HepG2 (cell line): Measurements from ENCODE around the gene NAB2. TPM values are rescaled to one million over a fixed set of nuclear protein-coding genes. Genes with fewer than 3 reads are reported as not detected.
A peak's percentile ranks its signal among the peaks of the same experiment; 100 is the strongest.

Experiments
- BHLHE40 ChIP-seq: IDR thresholded peaks from 2 replicates; pipeline ENCODE4 v1.6.1; 2011; ENCODE audit warnings: low read length, improper control_type of control experiment
- BRCA1 ChIP-seq: sonication (generic); formaldehyde crosslinking; IDR thresholded peaks from 2 replicates; pipeline ENCODE4 v1.4.0; 2020; ENCODE audit warnings: missing genetic modification reagents
- DMAP1 ChIP-seq: IDR thresholded peaks from 2 replicates; pipeline ENCODE4 v1.6.1; 2016
- ELF4 ChIP-seq: sonication (generic); formaldehyde crosslinking; IDR thresholded peaks from 2 replicates; pipeline ENCODE4 v1.5.0; 2020; ENCODE audit warnings: missing genetic modification reagents, mild to moderate bottlenecking, moderate library complexity, borderline replicate concordance
- ERF ChIP-seq: IDR thresholded peaks from 2 replicates; pipeline ENCODE4 v1.6.1; 2018; ENCODE audit warnings: missing biosample characterization, missing genetic modification reagents
- ESRRA ChIP-seq: sonication (generic); formaldehyde crosslinking; IDR thresholded peaks from 2 replicates; pipeline ENCODE4 v1.5.1; 2020; ENCODE audit warnings: mild to moderate bottlenecking, low read depth, missing genetic modification reagents
- FOSL2 ChIP-seq: sonication (generic); formaldehyde crosslinking; IDR thresholded peaks from 2 replicates; pipeline ENCODE4 v1.4.0; 2020; ENCODE audit warnings: missing genetic modification reagents
- HMG20B ChIP-seq: conservative IDR thresholded peaks from 2 replicates; pipeline ENCODE4 v1.6.1; 2016; ENCODE audit warnings: missing genetic modification reagents, missing compliant biosample characterization
- NFYC ChIP-seq: IDR thresholded peaks from 2 replicates; pipeline ENCODE4 v1.6.1; 2016; ENCODE audit warnings: missing genetic modification reagents, missing compliant biosample characterization
- PITX1 ChIP-seq: sonication (generic); formaldehyde crosslinking; IDR thresholded peaks from 2 replicates; pipeline ENCODE4 v1.5.1; 2020; ENCODE audit warnings: mild to moderate bottlenecking, missing genetic modification reagents
- TSC22D2 ChIP-seq: sonication (generic); formaldehyde crosslinking; IDR thresholded peaks from 2 replicates; pipeline ENCODE4 v1.5.1; 2020; ENCODE audit warnings: missing genetic modification reagents, mild to moderate bottlenecking, borderline replicate concordance
- YEATS2 ChIP-seq: sonication (generic); formaldehyde crosslinking; IDR thresholded peaks from 2 replicates; pipeline ENCODE4 v1.4.0; 2020; ENCODE audit warnings: missing genetic modification reagents, borderline replicate concordance
- ZBTB21 ChIP-seq: sonication (generic); formaldehyde crosslinking; IDR thresholded peaks from 2 replicates; pipeline ENCODE4 v1.4.0; 2020; ENCODE audit warnings: missing genetic modification reagents
- ZNF121 ChIP-seq: sonication (generic); formaldehyde crosslinking; IDR thresholded peaks from 2 replicates; pipeline ENCODE4 v1.5.0; 2020; ENCODE audit warnings: mild to moderate bottlenecking, missing genetic modification reagents
- ZNF33A ChIP-seq: sonication (generic); formaldehyde crosslinking; IDR thresholded peaks from 2 replicates; pipeline ENCODE4 v1.5.1; 2020; ENCODE audit warnings: missing genetic modification reagents, mild to moderate bottlenecking, moderate library complexity, borderline replicate concordance
- ZNF674 ChIP-seq: sonication (generic); formaldehyde crosslinking; IDR thresholded peaks from 2 replicates; pipeline ENCODE4 v1.5.0; 2020; ENCODE audit warnings: low read depth, mild to moderate bottlenecking, missing genetic modification reagents
- ZNF747 ChIP-seq: sonication (generic); formaldehyde crosslinking; IDR thresholded peaks from 2 replicates; pipeline ENCODE4 v1.8.1; 2023; ENCODE audit warnings: missing genetic modification reagents, mild to moderate bottlenecking, borderline replicate concordance
- polyA plus RNA-seq, 8 experiments: library from polyadenylated mRNA; depleted of rRNA in 3 of 8; stranded (reverse) in 7 of 8; unstranded in 1 of 8; fragments of >200 nt; fragmentation: Illumina TruSeq in 4 of 8; extraction: Trizol in 4 of 8; gene quantifications; 2 replicates each; pipeline versions ENCODE4 v1.2.1 to v1.2.3, GENCODE V29; 2011 to 2016; ENCODE audit warnings: low read depth in 4 of 8, missing spikeins in 1 of 8, mixed read lengths in 1 of 8; ENCODE audit not compliant: insufficient read depth in 1 of 8
- total RNA-seq, 5 experiments: library from RNA; depleted of rRNA; stranded (reverse); fragments of >200 nt; fragmentation: Illumina TruSeq; extraction: Trizol; gene quantifications; 2 replicates each; pipeline ENCODE4 v1.2.3, GENCODE V29; 2016; ENCODE audit warnings: low read depth in 1 of 5
- TF ChIP-seq, protein P1 (sequence below): sonication (generic); formaldehyde crosslinking; IDR thresholded peaks from 2 replicates; pipeline ENCODE4 v1.4.0; 2020; ENCODE audit warnings: mild to moderate bottlenecking, low read depth, missing genetic modification reagents
- TF ChIP-seq, protein P2 (sequence below): sonication (generic); formaldehyde crosslinking; conservative IDR thresholded peaks from 2 replicates; pipeline ENCODE4 v1.4.0; 2020; ENCODE audit warnings: mild to moderate bottlenecking, missing genetic modification reagents, moderate library complexity
- TF ChIP-seq, protein P3 (sequence below): sonication (generic); formaldehyde crosslinking; IDR thresholded peaks from 2 replicates; pipeline ENCODE4 v1.9.0; 2022; ENCODE audit warnings: missing genetic modification reagents, mild to moderate bottlenecking, borderline replicate concordance
- TF ChIP-seq, protein P4 (sequence below): IDR thresholded peaks from 2 replicates; pipeline ENCODE4 v1.6.1; 2012; ENCODE audit warnings: low read depth, low read length, improper control_type of control experiment

NAB2 gene
- total and polyA plus RNA-seq, 2 of the 13 experiments (the other 11 are each of a cell fraction or from before 2014, with no cell fraction given): 11.7 to 12.9 TPM

DNA sequence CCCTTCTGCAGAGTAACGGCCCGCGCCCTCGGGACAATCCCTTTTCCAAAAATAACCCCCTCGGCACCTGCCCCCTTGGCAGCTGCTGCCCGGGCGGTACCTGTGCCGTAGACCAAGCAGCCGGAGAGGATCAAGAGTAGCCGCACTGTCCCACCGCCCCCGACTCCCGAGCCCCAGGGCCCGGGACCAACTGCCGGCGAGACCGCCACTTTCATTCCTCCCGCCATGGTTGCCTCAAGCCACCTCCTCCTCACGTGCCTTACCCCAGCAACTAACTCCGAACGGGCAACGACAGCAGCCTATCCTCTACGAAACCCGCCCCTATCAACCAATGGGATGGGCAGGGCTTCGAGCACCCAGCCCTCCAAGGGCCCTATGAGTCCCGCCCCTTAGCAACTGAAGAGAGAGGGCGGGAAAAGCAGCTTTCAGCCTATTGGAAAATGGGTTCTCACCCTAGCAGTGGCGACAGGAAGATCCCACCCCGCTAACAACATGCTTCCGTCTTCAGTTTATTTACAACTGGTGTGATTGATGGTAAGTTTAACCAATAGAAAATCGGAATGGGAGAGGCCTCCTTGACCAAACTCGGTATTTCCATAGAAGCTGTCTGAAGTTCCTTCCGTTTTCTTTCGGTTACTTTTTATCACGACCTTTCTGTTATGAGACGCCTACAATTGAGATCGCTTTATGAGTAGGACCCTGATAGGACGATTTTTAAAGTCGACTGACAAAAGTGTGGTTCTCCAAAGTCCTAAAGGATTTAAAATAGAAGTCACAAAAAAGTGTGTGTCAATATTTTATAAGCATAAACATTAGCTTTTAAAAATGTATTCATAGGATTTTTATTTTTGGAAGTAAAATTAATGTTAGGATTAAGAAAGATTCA, 10.2 kb upstream of the NAB2 start, which contains the start of gene NEMP1 (continued):
- TF ChIP-seq PITX1 (CRISPR knock-in tag) (0 out of 2 replicates have a peak, but pooled peaks have one; percentile 17), FOSL2 (CRISPR knock-in tag) (peak; percentile 29; the same call in 1 of the 2 replicates), ERF (CRISPR knock-in tag) (peak; percentile 86), TSC22D2 (CRISPR knock-in tag) (no peak), ZNF33A (no peak), ESRRA (CRISPR knock-in tag) (peak; percentile 44; the same call in 1 of the 2 replicates), ELF4 (CRISPR knock-in tag) (no peak; the same call in 1 of the 2 replicates), HMG20B (CRISPR knock-in tag) (no peak), NFYC (CRISPR knock-in tag) (peak; percentile 95), BHLHE40 (peak; percentile 100), YEATS2 (CRISPR knock-in tag) (peak; percentile 88; the same call in 1 of the 2 replicates), ZNF121 (CRISPR knock-in tag) (no peak), BRCA1 (CRISPR knock-in tag) (0 out of 2 replicates have a peak, but pooled peaks have one; percentile 6), ZBTB21 (CRISPR knock-in tag) (no peak), ZNF674 (no peak), DMAP1 (CRISPR knock-in tag) (peak; percentile 68; the same call in 1 of the 2 replicates), ZNF747 (CRISPR knock-in tag) (no peak)
- TF ChIP-seq, protein P1, sequence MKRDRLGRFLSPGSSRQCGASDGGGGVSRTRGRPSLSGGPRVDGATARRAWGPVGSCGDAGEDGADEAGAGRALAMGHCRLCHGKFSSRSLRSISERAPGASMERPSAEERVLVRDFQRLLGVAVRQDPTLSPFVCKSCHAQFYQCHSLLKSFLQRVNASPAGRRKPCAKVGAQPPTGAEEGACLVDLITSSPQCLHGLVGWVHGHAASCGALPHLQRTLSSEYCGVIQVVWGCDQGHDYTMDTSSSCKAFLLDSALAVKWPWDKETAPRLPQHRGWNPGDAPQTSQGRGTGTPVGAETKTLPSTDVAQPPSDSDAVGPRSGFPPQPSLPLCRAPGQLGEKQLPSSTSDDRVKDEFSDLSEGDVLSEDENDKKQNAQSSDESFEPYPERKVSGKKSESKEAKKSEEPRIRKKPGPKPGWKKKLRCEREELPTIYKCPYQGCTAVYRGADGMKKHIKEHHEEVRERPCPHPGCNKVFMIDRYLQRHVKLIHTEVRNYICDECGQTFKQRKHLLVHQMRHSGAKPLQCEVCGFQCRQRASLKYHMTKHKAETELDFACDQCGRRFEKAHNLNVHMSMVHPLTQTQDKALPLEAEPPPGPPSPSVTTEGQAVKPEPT (CRISPR knock-in tag): no peak
- TF ChIP-seq, protein P2, sequence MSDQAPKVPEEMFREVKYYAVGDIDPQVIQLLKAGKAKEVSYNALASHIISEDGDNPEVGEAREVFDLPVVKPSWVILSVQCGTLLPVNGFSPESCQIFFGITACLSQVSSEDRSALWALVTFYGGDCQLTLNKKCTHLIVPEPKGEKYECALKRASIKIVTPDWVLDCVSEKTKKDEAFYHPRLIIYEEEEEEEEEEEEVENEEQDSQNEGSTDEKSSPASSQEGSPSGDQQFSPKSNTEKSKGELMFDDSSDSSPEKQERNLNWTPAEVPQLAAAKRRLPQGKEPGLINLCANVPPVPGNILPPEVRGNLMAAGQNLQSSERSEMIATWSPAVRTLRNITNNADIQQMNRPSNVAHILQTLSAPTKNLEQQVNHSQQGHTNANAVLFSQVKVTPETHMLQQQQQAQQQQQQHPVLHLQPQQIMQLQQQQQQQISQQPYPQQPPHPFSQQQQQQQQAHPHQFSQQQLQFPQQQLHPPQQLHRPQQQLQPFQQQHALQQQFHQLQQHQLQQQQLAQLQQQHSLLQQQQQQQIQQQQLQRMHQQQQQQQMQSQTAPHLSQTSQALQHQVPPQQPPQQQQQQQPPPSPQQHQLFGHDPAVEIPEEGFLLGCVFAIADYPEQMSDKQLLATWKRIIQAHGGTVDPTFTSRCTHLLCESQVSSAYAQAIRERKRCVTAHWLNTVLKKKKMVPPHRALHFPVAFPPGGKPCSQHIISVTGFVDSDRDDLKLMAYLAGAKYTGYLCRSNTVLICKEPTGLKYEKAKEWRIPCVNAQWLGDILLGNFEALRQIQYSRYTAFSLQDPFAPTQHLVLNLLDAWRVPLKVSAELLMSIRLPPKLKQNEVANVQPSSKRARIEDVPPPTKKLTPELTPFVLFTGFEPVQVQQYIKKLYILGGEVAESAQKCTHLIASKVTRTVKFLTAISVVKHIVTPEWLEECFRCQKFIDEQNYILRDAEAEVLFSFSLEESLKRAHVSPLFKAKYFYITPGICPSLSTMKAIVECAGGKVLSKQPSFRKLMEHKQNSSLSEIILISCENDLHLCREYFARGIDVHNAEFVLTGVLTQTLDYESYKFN (CRISPR knock-in tag): no peak; the same call in 1 of the 2 replicates
- TF ChIP-seq, protein P3, sequence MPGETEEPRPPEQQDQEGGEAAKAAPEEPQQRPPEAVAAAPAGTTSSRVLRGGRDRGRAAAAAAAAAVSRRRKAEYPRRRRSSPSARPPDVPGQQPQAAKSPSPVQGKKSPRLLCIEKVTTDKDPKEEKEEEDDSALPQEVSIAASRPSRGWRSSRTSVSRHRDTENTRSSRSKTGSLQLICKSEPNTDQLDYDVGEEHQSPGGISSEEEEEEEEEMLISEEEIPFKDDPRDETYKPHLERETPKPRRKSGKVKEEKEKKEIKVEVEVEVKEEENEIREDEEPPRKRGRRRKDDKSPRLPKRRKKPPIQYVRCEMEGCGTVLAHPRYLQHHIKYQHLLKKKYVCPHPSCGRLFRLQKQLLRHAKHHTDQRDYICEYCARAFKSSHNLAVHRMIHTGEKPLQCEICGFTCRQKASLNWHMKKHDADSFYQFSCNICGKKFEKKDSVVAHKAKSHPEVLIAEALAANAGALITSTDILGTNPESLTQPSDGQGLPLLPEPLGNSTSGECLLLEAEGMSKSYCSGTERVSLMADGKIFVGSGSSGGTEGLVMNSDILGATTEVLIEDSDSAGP (CRISPR knock-in tag): peak; percentile 53; the same call in 1 of the 2 replicates
- TF ChIP-seq, protein P4, sequence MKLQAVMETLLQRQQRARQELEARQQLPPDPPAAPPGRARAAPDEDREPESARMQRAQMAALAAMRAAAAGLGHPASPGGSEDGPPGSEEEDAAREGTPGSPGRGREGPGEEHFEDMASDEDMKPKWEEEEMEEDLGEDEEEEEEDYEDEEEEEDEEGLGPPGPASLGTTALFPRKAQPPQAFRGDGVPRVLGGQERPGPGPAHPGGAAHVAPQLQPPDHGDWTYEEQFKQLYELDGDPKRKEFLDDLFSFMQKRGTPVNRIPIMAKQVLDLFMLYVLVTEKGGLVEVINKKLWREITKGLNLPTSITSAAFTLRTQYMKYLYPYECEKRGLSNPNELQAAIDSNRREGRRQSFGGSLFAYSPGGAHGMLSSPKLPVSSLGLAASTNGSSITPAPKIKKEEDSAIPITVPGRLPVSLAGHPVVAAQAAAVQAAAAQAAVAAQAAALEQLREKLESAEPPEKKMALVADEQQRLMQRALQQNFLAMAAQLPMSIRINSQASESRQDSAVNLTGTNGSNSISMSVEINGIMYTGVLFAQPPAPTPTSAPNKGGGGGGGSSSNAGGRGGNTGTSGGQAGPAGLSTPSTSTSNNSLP: no peak
